Measurements from ENCODE around the gene MCTP1. TPM values are rescaled to one million over a fixed set of nuclear protein-coding genes. Genes with fewer than 3 reads are reported as not detected.

Gene MCTP1
- total RNA-seq, 1 experiment from 2014 or later, result 13.3 TPM

DNA sequence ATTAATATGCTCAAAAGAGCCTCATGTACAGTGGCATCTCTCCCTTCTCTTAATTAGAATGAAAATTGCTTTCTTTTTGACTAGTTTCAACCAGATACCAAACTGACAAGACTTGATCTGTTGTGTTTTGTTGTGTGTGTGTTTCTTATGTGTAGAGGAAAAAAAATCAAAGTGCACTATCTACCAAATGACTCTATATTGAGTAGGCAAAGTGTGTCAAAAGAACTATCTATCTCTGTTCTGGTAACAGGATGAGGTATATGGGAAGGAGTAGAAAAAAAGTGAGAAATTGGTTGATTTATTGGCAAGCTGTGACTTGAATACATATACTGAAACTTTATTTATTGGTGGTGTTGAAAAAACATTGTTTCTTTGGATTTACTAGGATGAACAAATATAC is 476.4 kb downstream of the MCTP1 start:
- H3K27ac ChIP-seq, result no peak overlapping the region
- H3K36me3 ChIP-seq, result no peaks in the 10 kb centered on the region
- no peaks in the 10 kb centered on the region for H3K9me3 ChIP-seq (replicated peaks)
- DNase-seq (ENCODE audit: low read depth in 1 of 2, low spot score in 2 of 2), result no peak
- H3K4me1 ChIP-seq (replicated peaks), result no peaks in the 10 kb centered on the region
- no peak overlapping the region for H3K4me3 ChIP-seq
- no peaks in the 10 kb centered on the region for H3K27me3 ChIP-seq (replicated peaks)

DNA sequence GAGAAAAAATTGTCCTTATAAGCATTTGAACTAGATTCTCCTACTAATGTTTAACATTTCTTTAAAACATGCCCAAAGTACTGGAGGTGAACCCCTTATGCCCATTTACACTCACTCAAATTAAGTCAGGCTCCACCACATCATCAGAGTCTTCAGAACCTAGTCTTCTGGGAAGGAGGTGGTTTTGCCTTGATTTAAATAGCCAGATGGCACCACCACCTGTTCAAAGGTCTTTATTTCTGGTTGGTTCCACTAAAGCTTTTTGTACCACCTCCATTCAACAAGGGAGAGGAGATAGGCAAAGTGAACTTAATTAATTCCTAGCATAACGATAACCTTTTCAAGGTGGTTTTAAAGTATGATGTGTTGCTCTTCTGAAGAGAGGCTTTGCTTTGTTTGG is 476.9 kb downstream of the MCTP1 start:
- Histone ChIP-seq H3K27me3 (replicated peaks) (no peaks in the 10 kb centered on the region), H3K9me3 (replicated peaks) (no peaks in the 10 kb centered on the region), H3K4me3 (no peak overlapping the region), H3K4me1 (replicated peaks) (no peaks in the 10 kb centered on the region), H3K36me3 (no peaks in the 10 kb centered on the region), H3K27ac (no peak overlapping the region)
- DNase-seq (ENCODE audit: low read depth in 1 of 2, low spot score in 2 of 2), result no peak

DNA sequence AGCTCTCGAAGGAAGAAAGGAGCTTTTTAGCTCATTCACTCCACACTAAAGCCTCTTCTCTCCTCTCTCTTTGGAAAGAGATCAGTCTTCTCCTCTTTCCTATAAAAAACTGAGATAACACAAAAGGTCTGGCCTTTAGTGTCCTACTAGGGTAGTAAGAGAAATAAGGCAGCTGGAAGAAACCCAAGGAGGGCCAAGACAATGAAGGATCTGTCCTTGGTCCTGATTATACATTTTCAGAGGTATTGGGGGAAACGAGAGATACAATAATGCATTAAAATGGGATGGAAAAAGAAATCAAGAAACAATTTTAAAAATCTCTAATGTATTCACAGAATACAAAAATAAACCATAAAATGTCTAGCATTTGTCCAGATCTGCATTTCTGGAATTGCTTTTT is 482.4 kb downstream of the MCTP1 start:
- Histone ChIP-seq H3K27ac (no peak overlapping the region), H3K9me3 (replicated peaks) (no peaks in the 10 kb centered on the region), H3K4me1 (replicated peaks) (0 out of 2 replicates have a peak, but pooled peaks cover 4% of the 10 kb centered on the region), H3K4me3 (no peak overlapping the region), H3K36me3 (no peaks in the 10 kb centered on the region), H3K27me3 (replicated peaks) (no peaks in the 10 kb centered on the region)
- DNase-seq (ENCODE audit: low read depth in 1 of 2, low spot score in 2 of 2), result no peak

DNA sequence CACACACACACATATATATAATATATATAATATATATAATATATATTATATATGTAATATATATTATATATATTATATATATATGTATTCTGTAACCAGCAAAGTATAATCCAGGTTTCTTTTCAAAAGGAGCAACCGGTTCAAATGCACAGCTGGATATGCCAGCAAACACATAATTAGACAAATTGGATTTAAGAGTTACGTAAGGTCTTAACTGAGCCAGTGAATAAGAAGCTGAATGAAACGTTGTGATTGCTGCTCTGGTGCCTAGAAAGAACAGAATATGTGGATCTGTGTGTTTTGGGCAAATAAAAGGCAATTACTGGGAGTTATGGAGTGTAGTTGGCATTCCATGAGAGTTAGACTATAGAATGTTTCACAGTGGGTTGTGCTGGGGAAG is 488.3 kb downstream of the MCTP1 start:
- H3K27ac ChIP-seq, result no peak overlapping the region
- no peaks in the 10 kb centered on the region for H3K36me3 ChIP-seq
- DNase-seq (ENCODE audit: low read depth in 1 of 2, low spot score in 2 of 2), result no peak
- H3K27me3 ChIP-seq (replicated peaks), result no peaks in the 10 kb centered on the region
- no peak overlapping the region for H3K4me3 ChIP-seq
- H3K4me1 ChIP-seq (replicated peaks), result peaks cover 19% of the 10 kb centered on the region
- no peaks in the 10 kb centered on the region for H3K9me3 ChIP-seq (replicated peaks)

DNA sequence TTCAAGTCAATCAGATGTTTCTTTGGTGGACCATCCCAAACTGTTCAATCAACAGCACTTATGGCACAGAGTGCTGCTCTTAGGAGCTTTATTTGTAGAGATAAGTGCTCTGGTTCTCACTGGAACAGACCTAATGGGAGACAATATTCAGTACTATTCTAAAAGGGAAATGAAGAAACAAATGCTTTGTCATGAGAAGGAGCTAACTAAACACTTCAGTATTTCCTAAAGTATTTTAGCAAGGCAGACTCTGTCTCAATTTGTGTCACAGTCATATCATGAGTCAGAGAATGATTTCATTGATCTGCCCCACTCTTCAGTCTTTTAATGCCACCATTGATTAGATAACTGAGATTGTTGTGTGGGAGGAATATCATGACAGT is 491.1 kb downstream of the MCTP1 start:
- peak overlapping the region; percentile 64 for H3K27ac ChIP-seq
- H3K4me3 ChIP-seq, result no peak overlapping the region
- DNase-seq (ENCODE audit: low read depth in 1 of 2, low spot score in 2 of 2), result no peak
- no peaks in the 10 kb centered on the region for H3K36me3 ChIP-seq
- peaks cover 16% of the 10 kb centered on the region for H3K4me1 ChIP-seq (replicated peaks)
- H3K9me3 ChIP-seq (replicated peaks), result no peaks in the 10 kb centered on the region
- H3K27me3 ChIP-seq (replicated peaks), result no peaks in the 10 kb centered on the region

DNA sequence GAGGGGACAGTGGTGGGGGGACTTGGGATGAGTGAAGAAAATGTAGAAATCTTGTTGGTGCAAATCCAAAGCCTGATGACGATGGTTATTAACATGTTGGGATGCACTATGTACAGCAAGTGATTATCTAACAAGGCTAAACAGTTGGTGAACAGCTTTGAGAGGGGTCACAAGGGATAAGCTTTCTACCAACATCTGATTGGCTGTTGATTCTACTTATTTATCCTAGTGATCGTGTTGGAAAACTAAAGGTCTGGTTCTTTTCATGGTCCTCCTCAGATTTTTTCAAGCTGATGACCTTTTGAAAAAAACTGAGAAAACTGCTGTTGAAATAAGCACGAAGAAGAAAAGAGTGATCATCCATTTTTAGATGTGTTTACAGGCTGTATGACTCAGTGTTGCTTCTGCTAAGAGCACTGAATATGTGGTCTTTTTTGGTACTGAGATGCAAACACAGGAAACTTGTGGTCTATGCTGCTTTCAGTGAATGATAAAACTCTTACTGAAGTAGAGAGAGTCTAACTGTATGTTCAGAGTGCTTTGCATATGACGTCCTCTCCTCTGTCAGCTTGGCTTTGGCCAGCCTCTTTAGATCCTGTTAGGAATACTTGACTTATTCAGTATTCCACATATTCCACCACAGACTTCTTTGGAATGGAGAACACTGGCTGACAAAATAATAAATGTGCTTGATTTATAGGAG is 491.6 kb downstream of the MCTP1 start:
- peak overlapping the region; percentile 64 for H3K27ac ChIP-seq
- DNase-seq (ENCODE audit: low read depth in 1 of 2, low spot score in 2 of 2), result peak; percentile 45 to 64
- no peaks in the 10 kb centered on the region for H3K36me3 ChIP-seq
- peaks cover 16% of the 10 kb centered on the region for H3K4me1 ChIP-seq (replicated peaks)
- H3K4me3 ChIP-seq, result no peak overlapping the region
- no peaks in the 10 kb centered on the region for H3K9me3 ChIP-seq (replicated peaks)
- H3K27me3 ChIP-seq (replicated peaks), result no peaks in the 10 kb centered on the region

DNA sequence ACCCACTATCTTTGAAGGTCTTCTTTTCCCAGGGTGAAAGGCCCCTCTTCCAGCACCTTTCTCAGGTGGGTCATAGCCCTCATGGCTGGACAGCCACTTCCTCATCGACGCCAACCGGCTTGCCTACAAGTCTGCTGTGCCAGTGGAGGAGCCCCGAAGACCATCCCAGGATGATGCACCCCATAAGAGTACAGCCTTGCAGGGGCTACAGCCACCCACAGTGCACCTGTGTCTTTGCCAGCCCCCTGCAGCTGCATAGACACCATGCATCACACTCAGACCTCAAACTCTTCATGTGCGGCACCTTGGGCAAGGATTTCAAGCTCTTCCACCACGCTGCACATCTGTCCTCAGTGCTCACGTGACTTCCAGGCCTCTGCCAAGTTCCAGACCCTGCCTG is 493.1 kb downstream of the MCTP1 start:
- H3K27ac ChIP-seq, result no peak overlapping the region
- no peak overlapping the region for H3K4me3 ChIP-seq
- H3K36me3 ChIP-seq, result no peaks in the 10 kb centered on the region
- H3K4me1 ChIP-seq (replicated peaks), result peaks cover 16% of the 10 kb centered on the region
- no peak for DNase-seq (ENCODE audit: low read depth in 1 of 2, low spot score in 2 of 2)
- H3K27me3 ChIP-seq (replicated peaks), result no peaks in the 10 kb centered on the region
- no peaks in the 10 kb centered on the region for H3K9me3 ChIP-seq (replicated peaks)

DNA sequence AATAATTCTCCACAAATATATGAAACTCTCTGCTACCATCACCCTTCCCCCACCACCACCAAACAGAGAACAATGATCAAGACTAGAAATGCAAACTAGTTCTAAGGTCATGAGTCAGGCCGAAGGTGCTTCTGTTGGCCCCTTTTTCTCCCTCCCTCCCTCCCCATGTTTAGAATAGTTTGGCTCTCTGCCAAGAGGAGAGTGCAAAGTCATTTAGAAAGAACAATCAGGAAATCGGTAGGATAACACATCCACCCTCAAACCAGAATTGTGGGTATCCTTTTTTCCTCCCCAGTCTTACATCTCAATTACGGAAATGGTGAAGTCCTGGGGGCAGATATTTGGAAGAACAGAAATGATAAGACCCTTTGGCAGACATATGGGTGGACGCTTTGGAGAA is 496.4 kb downstream of the MCTP1 start:
- no peak overlapping the region for H3K27ac ChIP-seq
- H3K9me3 ChIP-seq (replicated peaks), result no peaks in the 10 kb centered on the region
- peaks cover 8% of the 10 kb centered on the region for H3K4me1 ChIP-seq (replicated peaks)
- no peak for DNase-seq (ENCODE audit: low read depth in 1 of 2, low spot score in 2 of 2)
- H3K36me3 ChIP-seq, result no peaks in the 10 kb centered on the region
- no peaks in the 10 kb centered on the region for H3K27me3 ChIP-seq (replicated peaks)
- no peak overlapping the region for H3K4me3 ChIP-seq

DNA sequence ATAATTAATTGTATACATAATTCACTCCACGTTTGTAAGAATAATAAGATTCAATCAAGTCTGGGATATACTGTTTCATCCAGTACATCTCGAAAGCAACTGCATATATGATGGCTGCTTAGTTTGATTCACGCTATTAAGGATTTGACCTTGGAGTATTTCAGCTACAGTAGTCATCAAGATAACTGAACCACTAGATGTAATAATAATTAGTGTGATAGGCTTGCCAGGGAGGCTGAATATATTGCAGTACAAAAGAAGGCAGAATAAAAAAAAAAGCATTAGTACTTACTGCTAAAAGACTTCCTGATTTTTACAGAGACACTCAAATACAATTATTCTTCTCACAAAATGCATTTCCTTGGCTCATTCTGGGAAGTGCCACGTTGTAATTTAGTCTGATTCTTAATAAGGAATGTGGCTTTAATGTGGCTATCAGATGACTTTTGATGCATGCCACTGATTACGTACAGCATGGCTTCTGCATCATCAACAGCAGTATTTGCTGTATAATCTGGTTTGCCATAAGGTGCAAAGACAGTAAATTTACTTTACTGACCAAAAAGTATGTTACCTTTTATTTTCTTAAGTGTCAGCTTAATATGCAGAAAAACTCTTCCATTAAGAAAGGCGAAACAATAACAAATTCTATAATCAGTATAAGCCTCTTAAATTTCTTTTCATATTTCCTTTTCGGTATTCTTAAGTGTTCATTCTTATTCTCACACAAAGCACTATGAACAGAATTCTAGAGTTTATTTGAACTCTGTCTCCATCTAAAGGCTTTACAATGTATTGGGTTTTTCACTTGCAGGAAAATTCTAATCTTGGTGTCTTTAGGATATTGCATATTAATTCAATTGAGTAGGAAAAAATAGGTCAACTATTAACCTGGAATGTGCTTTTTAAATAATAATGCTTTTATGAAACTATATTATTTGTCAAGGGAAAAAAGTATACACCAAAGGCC is 500.1 kb downstream of the MCTP1 start:
- no peaks in the 10 kb centered on the region for H3K27me3 ChIP-seq (replicated peaks)
- no peaks in the 10 kb centered on the region for H3K36me3 ChIP-seq
- DNase-seq (ENCODE audit: low read depth in 1 of 2, low spot score in 2 of 2), result no peak
- no peaks in the 10 kb centered on the region for H3K9me3 ChIP-seq (replicated peaks)
- H3K27ac ChIP-seq, result no peak overlapping the region
- no peaks in the 10 kb centered on the region for H3K4me1 ChIP-seq (replicated peaks)
- H3K4me3 ChIP-seq, result no peak overlapping the region

DNA sequence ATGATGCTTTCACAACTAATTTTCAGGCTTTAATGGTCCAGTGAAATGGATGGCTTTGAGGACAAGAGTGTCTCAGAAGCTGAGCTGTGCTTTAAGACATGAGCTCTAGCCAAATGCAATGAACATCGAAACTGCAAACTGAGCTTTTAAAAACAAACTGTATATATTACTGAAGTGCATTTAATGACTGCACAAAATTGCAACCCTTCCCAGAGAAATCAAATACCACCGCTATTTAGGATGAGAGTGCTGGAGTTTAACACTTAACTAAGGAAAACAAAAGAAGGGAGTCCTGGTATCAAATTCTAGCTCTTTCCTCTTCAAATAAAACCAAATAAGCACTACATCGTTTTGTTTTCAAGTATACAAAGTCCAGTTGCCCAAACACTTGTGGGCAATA is 502.5 kb downstream of the MCTP1 start:
- H3K27me3 ChIP-seq (replicated peaks), result no peaks in the 10 kb centered on the region
- H3K4me1 ChIP-seq (replicated peaks), result no peaks in the 10 kb centered on the region
- H3K9me3 ChIP-seq (replicated peaks), result no peaks in the 10 kb centered on the region
- H3K27ac ChIP-seq, result no peak overlapping the region
- no peak overlapping the region for H3K4me3 ChIP-seq
- no peak for DNase-seq (ENCODE audit: low read depth in 1 of 2, low spot score in 2 of 2)
- no peaks in the 10 kb centered on the region for H3K36me3 ChIP-seq

DNA sequence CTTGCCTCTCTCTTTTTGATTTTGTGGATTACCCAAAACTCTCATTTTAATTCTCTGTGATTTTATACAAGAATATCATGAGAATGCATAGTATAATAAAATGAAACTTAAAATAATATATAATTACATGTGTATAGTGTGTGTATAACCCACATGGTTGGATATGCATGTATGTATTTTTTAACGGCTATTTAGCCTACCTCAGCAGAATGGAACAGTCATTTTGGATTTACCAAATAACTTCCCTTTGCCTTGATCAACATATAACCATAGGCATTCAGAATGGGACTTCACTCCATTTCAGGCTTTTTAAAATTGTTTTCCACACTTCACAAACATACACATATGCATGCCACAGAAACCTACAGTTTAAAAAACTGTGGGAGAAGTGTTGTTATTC is 505.2 kb downstream of the MCTP1 start:
- no peaks in the 10 kb centered on the region for H3K36me3 ChIP-seq
- no peaks in the 10 kb centered on the region for H3K4me1 ChIP-seq (replicated peaks)
- no peak for DNase-seq (ENCODE audit: low read depth in 1 of 2, low spot score in 2 of 2)
- no peak overlapping the region for H3K4me3 ChIP-seq
- no peaks in the 10 kb centered on the region for H3K9me3 ChIP-seq (replicated peaks)
- H3K27me3 ChIP-seq (replicated peaks), result no peaks in the 10 kb centered on the region
- no peak overlapping the region for H3K27ac ChIP-seq

DNA sequence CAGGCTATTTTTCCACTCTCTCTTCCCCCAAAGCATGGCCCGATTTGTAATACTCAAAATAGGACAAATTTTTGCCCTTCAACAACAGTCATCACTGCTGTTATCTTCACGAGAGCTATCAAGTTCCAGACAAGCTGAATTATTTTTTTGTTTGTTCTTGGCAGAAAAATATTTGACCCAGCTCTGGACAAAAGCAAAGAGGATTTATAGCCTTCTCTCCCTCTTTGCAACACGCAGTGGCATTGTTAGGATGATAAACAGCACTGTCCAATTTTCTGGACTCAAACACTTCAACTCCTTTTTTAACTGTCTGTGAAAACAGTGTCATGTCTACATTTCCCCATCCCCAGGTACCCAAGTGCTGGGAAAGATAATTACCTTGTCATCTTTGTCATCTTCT is 506.2 kb downstream of the MCTP1 start:
- H3K36me3 ChIP-seq, result no peaks in the 10 kb centered on the region
- DNase-seq (ENCODE audit: low read depth in 1 of 2, low spot score in 2 of 2), result no peak
- no peaks in the 10 kb centered on the region for H3K4me1 ChIP-seq (replicated peaks)
- no peak overlapping the region for H3K4me3 ChIP-seq
- H3K9me3 ChIP-seq (replicated peaks), result no peaks in the 10 kb centered on the region
- no peaks in the 10 kb centered on the region for H3K27me3 ChIP-seq (replicated peaks)
- H3K27ac ChIP-seq, result no peak overlapping the region

DNA sequence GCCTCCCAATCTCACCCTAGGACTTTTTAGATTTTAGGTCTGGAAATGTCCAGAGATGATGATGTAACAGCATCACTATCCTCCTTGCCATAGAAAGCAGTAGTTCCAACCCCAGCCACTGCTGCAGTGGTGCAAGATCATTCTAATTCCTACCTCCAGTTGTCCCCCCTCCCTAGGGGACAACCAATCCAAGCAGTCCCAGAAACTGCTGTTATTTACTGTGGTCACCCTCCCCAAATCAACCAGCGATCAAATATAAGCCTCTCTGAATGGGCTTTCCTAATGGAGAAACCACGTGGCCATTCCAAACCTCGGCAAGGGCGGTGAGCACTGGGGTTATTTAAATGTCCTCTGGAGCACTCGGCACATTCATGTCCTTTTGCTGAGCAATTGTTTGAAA is 506.6 kb downstream of the MCTP1 start:
- Histone ChIP-seq H3K9me3 (replicated peaks) (no peaks in the 10 kb centered on the region), H3K4me1 (replicated peaks) (no peaks in the 10 kb centered on the region), H3K4me3 (no peak overlapping the region), H3K27me3 (replicated peaks) (no peaks in the 10 kb centered on the region), H3K36me3 (no peaks in the 10 kb centered on the region), H3K27ac (no peak overlapping the region)
- DNase-seq (ENCODE audit: low read depth in 1 of 2, low spot score in 2 of 2), result no peak

DNA sequence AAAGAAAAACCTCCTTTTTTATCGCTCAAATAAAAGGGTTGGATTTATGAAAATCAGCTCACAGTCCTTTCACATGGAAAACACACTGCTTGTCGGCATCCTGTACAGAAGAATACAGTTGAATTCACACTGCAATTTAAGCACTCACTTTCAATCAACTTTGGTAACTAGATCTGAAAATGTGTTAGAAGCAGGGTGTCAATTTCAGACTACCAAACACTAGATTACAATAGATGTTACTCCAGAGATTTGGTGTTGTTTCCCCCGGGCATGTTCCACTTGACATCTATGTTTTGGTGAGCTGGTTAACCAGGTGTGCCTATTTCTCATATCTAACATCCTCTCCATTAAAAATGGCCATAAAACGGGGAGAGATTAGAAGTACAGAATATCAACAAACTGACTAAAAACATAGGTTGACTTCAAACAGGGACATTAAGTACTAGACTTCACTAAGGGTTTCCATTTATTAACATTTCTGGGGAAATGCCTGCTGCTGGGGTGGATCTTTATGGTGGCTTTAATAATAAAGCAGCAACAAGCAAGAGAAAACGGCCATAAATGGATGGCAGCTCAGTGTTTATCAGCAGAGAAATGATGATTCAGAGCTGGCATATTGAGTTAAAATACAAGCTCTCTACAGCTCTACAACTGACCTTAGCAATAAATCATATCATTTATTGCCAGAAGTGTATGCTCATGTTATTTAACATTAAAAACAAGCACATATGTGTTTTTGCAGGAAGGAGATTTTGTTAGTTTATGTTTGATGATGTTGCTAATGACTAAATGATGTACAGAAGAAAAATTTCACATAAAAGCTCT is 507.6 kb downstream of the MCTP1 start:
- H3K4me3 ChIP-seq, result no peak overlapping the region
- H3K36me3 ChIP-seq, result no peaks in the 10 kb centered on the region
- no peaks in the 10 kb centered on the region for H3K27me3 ChIP-seq (replicated peaks)
- H3K27ac ChIP-seq, result no peak overlapping the region
- H3K9me3 ChIP-seq (replicated peaks), result no peaks in the 10 kb centered on the region
- DNase-seq (ENCODE audit: low read depth in 1 of 2, low spot score in 2 of 2), result no peak
- H3K4me1 ChIP-seq (replicated peaks), result no peaks in the 10 kb centered on the region
